ENCODE measurements around the gene RIMKLB. TPM values are rescaled to one million over a fixed set of nuclear protein-coding genes. Genes with fewer than 3 reads are reported as not detected.

RIMKLB gene, protein sequence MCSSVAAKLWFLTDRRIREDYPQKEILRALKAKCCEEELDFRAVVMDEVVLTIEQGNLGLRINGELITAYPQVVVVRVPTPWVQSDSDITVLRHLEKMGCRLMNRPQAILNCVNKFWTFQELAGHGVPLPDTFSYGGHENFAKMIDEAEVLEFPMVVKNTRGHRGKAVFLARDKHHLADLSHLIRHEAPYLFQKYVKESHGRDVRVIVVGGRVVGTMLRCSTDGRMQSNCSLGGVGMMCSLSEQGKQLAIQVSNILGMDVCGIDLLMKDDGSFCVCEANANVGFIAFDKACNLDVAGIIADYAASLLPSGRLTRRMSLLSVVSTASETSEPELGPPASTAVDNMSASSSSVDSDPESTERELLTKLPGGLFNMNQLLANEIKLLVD
- total RNA-seq (10 to 100 TPM; 23.3 to 54.3 (median 37.0) TPM), polyA plus RNA-seq (10 to 100 TPM; 21.0 to 62.1 (median 55.6) TPM)
- long read RNA-seq, donor 1, transcript RIMKLB-203 (2 exons, 1,893 nt), result major isoform, 16 of 28 reads
- long read RNA-seq, donor 1, partial matches to known transcripts, result 5 of 28 reads
- long read RNA-seq, donor 1, other reads (novel, unspliced or antisense), result 0 of 28 reads
- long read RNA-seq, donor 2, transcript RIMKLB-203 (2 exons, 1,893 nt), result major isoform, 13 of 18 reads
- long read RNA-seq, donor 2, partial matches to known transcripts, result 0 of 18 reads
- long read RNA-seq, donor 2, other reads (novel, unspliced or antisense), result 0 of 18 reads

DNA sequence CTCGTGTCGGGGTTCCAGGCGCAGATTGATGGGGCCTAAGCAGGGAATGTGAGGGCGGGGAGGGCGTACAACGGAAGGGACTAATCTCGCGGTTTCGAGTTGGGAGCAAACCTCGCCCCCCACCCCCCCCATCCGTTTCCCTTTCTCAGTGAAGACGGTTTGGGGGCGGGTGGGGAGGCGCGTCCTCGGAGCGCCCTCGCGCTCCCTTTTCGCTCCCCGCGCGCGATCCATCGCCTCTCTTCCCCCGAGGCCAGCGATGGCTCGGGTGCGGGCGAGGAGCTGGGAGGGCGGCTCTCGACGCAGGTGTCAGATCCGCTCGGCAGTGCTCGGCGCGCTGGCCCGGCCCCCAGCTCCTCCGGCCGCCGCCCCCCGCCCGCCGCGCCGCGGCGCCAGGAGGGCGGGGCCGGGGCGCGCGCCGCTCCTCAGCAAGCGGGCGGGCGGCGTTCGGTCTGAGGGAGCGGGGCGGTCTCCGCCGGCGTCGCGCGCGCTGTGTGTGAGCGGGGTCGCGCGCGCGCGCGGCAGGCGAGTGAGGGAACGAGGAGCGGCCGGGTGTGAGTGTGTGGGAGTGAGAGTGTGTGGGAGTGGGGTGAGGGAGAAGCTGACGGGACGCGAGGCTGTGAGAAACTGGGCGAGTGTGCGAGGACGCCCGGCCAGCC lies at the start of gene RIMKLB:
Gene RIMKLB, plus strand, starts transcription at position 516 of the 656 bp plus-strand sequence. CDS start 15,876 bp downstream, outside the sequence.
- no peaks in the 10 kb centered on the region for H3K9me3 ChIP-seq
- H3K27me3 ChIP-seq (replicated peaks in 1 of 7), result peaks cover 0 to 4% (median 0%) of the 10 kb centered on the region in 7 donors
- peaks cover 6 to 54% (median 33%) of the 10 kb centered on the region in 6 donors for H3K4me1 ChIP-seq
- DNase-seq, result peak; percentile 95
- intact Hi-C loops (cut with DNase I; ENCODE audit: low total_unique reads), result no loop called here
- H3K36me3 ChIP-seq, result no peaks in the 10 kb centered on the region
- H3K27ac ChIP-seq, result peak within 1 kb of the TSS; percentile 80 to 96 (median 90)
- no peak for TF ChIP-seq CTCF (IDR thresholded peaks at IDR 0.05 in 8 of 11, conservative IDR thresholded peaks at IDR 0.05 in 3 of 11)
- TF ChIP-seq POLR2AphosphoS5 (IDR thresholded peaks at IDR 0.05), result peak; percentile 62 to 79 (median 77)
- H3K4me3 ChIP-seq, result peak within 1 kb of the TSS; percentile 81 to 97 (median 86)
- 0 to 2% (median 0%) methylated on average over 37 to 88 of the region's 88 CpGs for WGBS, 5 donors

- Histone ChIP-seq H3K4me3 (no peak overlapping the region), H3K36me3 (no peaks in the 10 kb centered on the region), H3K27me3 (replicated peaks in 1 of 7) (no peaks in the 10 kb centered on the region), H3K27ac (no peak overlapping the region), H3K9me3 (no peaks in the 10 kb centered on the region), H3K4me1 (peaks cover 0 to 28% (median 7%) of the 10 kb centered on the region in 6 donors)
- no peak for DNase-seq
- intact Hi-C loops (cut with DNase I; ENCODE audit: low total_unique reads), result no loop called here
- TF ChIP-seq POLR2A (IDR thresholded peaks at IDR 0.05) (no peak), CTCF (IDR thresholded peaks at IDR 0.05 in 8 of 11, conservative IDR thresholded peaks at IDR 0.05 in 3 of 11) (no peak), POLR2AphosphoS5 (IDR thresholded peaks at IDR 0.05) (no peak)
- WGBS, 5 donors, result 58 to 66% (median 62%) methylated on average over 8 of the region's 8 CpGs
Observed at GRCh38 chr12:8648576-8649205, 49.1 kb upstream of the RIMKLB start.

DNA sequence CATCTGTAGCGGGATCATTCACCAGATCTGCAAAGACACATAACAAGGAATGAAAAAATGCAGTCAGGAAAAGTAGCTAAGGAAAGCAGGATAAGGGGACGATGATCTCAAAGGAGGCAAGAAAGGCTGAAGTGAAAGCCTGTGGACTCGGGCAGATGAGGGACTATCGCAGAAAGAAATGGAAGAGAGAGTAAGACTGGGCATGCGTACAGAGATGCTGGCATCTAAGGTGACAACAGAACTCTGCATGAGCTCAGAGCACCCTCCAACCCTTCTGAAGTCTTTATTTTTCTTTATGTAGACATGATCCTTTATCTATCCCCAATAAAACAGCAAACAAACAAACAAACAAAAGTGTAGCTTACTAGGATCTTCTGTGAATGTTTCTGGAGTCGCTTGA lies 42.4 kb upstream of the RIMKLB start:
- H3K4me3 ChIP-seq, result no peak overlapping the region
- no peak for DNase-seq
- H3K4me1 ChIP-seq, result no peaks in the 10 kb centered on the region
- TF ChIP-seq POLR2A (IDR thresholded peaks at IDR 0.05) (no peak), POLR2AphosphoS5 (IDR thresholded peaks at IDR 0.05) (no peak)
- no peaks in the 10 kb centered on the region for H3K9me3 ChIP-seq
- H3K27me3 ChIP-seq (replicated peaks in 1 of 7), result no peaks in the 10 kb centered on the region
- WGBS, 5 donors, result 86 to 93% (median 90%) methylated on average over 6 of the region's 6 CpGs
- no peak overlapping the region for H3K27ac ChIP-seq
- intact Hi-C loops (cut with DNase I; ENCODE audit: low total_unique reads), result no loop called here
- H3K36me3 ChIP-seq, result no peaks in the 10 kb centered on the region

GRCh38 chr12:8658346-8658745 lies 39.4 kb upstream of the RIMKLB start:
- intact Hi-C loops (cut with DNase I; ENCODE audit: low total_unique reads), result no loop called here
- TF ChIP-seq POLR2A (IDR thresholded peaks at IDR 0.05) (no peak), POLR2AphosphoS5 (IDR thresholded peaks at IDR 0.05) (no peak)

More at GRCh38 chr12:8658346-8658745, 39.4 kb upstream of the RIMKLB start:
- Histone ChIP-seq H3K9me3 (no peaks in the 10 kb centered on the region), H3K27me3 (replicated peaks in 1 of 7) (no peaks in the 10 kb centered on the region), H3K36me3 (no peaks in the 10 kb centered on the region), H3K27ac (no peak overlapping the region), H3K4me3 (no peak overlapping the region), H3K4me1 (no peaks in the 10 kb centered on the region)
- WGBS, 5 donors, result 53 to 83% (median 79%) methylated on average over 1 of the region's 1 CpG
- DNase-seq, result no peak
